GM19455 (cell line): Measurements from ENCODE around the gene TARBP1.
A peak's percentile ranks its signal among the peaks of the same experiment; 100 is the strongest.
"Not testable (repeated sequence)": the region's sequence is repeated elsewhere in the genome, so short reads cannot be mapped to it uniquely, and the experiment has no call there.

Source experiments
- ATAC-seq: cut with Tn5 transposase; IDR thresholded peaks from one replicate; pipeline ENCODE4 v1.9.1; 2021; ENCODE audit not compliant: unreplicated experiment

The TARBP1 gene

DNA sequence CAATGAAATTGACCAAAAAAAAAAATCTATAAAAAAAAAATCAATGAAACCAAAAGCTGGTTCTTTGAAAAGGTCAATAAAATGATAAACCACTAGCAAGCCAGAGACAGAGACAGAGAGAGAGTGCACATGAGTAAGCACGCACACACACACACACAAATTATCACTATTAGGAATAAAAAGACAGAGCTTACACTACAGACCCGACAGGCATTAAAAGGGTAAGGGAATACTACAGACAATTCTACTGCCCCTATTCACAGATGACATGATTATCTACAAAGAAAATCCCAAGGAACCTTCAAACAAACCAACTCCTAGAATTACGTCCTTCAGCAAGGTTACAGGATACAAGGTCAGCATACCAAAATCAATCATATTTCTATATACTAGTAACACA, 38.6 kb downstream of the TARBP1 start:
- no peak for ATAC-seq

GRCh38 chr1:234438579-234438978, 40.4 kb downstream of the TARBP1 start:
- no peak for ATAC-seq

DNA sequence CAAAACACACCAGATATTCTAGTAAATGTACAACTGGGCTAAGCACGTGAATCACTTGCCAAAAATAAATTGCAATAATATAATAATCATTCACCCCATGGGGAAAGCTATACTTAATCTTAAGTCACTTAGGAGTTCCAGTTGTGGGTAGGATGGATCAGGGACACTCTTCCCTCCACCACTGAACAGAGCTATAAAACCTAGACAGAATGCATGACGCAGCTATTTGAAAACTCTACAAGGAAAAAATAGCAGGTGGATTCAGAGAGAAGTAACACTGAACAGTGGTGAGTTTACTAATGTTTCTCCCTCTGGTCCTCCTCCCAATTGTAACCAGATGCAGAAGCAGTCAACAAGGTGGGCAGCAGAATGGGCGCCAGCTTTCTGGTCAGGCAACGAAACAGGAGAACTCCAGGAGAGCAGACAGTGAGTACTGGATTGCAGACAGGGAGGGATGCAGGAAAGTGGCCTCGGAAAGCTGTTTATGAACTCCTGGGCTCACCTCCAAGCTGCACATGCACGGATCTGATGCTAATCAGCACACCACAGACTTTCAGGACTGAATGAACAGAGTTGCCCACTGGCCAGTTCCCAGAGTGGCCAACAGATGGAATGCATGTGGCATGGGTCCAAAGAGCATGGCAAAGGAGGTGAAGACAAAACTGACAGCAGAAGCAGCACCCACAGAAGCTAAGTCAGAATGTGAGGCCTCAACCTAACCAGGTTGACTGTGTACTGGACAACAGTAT, 41.4 kb downstream of the TARBP1 start:
- ATAC-seq, result no peak

DNA sequence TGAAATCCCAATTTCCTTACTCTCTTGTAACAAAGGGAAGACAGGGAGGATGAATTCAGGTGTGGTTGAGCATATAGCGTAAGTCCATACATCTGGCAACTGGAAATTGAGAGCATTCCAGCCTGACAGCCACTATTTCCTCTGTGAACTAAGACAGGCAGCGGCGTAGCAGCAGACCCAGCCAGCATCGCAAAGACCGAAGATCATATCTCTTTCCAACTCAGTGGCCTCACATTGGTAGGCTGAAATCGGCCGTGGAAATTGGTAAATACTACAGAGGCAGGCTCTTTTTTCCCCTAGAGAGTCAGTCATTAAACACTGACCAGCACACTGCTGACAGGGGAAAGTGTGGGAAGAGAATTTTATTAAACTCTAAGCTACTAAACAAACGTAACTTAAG, 43.4 kb downstream of the TARBP1 start:
- ATAC-seq, result no peak

DNA sequence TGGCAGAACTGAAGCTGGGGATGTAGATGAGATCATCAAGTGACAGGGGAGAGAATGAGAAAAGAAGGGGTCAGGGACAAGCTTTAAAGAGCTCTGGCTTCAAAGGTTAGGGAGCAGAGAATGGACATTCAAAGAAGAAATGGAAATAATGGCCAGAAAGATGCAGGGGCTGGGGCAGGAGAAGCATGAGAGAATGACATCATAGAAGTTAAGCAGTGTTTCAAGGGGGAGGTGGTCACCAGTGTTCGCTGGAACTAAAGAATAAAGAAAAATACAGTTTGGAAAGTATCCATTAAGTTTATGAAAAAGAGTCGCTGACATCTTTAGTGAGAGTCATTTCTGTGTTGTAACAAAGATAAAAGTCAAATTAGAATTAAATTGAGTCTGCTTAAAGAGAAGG, 44.3 kb downstream of the TARBP1 start:
- no peak for ATAC-seq

- peak; percentile 64 for ATAC-seq
Observed at GRCh38 chr1:234433563-234434285, 45.3 kb downstream of the TARBP1 start.

DNA sequence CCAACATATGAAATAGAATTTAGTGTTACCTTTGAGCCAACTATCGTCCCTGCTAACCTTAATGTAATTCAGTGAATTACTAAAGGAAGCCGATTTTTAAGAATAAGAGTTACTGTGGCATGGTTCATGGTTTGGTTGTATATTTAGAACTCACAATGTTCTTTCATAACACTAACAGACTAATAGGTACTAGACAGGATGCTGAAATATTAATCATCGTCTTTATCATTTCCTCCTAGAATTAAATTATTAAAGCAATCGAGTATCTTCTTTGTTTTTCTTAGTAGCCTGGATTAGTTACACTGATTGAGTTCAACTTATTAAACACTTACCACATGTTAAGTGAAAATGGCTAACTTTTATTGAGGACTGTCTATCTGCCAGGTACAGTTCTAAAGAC, 47.7 kb downstream of the TARBP1 start:
- ATAC-seq, result no peak

GRCh38 chr1:234430691-234431090, 48.3 kb downstream of the TARBP1 start:
- no peak for ATAC-seq

- ATAC-seq, result no peak
Observed at GRCh38 chr1:234429434-234429806, 49.6 kb downstream of the TARBP1 start.

DNA sequence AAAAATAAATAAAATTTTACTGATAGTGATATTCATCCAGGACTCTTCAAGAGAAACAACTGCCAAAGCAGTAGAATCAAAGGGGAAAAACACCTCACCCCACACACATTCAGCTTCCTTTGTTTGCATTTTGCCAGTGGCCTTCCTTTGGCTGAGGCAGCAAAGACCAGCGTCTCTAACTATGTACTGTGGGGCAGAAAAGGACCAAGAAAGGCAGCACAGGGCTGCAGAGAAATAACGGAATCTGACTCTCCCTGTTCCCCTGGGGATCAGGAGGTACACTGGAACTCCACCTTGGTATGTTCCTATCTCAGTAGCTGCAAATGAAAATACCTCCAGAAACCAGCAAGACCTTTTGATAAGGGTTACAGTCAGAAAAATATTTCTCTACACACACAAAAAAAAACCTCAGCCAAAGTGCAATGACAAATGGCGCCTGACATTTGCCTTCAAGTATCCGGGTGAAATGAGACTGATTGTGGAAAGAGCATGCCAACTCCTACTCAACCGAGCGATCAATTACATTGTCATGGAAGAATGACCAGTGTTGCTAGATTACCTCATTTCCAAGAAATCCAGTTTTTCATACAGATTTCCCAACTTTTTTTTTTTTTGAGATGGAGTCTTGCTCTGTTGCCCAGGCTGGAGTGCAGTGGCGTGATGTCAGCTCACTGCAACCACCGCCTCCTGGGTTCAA, 50.9 kb downstream of the TARBP1 start:
- no peak for ATAC-seq

GRCh38 chr1:234413990-234414389, 65.0 kb downstream of the TARBP1 start:
- ATAC-seq, result no peak

DNA sequence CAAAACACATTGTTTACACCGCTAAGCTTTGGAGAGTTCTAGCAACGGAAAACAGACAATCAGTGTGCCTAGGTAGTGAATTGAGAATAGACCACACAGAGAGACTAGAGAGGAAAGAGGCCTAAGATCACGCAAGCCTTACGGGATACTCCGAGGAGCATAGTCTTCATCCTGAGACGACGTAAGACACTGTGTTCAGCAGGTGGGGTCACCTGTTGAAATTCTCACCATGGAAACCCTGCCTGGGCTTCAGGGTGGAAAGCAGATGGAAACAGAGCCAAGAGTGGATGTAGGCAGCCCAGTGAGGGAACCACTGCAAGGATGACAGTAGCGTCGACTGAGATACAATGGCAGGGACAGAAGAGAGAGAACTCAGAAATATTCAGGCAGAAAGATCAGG, 65.5 kb downstream of the TARBP1 start:
- ATAC-seq, result no peak

GRCh38 chr1:234412830-234413229, 66.1 kb downstream of the TARBP1 start:
- ATAC-seq, result no peak

DNA sequence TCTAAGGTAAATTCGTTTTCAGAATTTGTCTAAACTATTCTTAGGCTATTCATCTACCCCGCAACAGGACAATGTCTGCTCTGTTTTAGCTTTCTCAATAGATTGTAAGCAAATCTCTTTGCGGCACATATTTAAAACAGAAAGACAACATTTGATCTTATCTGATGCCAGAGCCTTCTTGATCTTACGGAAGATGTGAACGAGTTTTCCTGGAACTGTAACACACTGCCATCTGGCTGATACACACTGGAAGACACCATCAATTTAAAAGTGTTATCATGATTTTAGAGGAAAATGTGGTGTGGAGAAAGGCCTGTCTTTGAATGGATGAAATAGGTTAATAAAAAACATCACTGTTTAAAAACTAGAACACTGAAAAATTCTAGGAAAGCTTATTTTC, 69.7 kb downstream of the TARBP1 start:
- ATAC-seq, result no peak

- ATAC-seq, result no peak
Observed at GRCh38 chr1:234408757-234409156, 70.2 kb downstream of the TARBP1 start.

- no peak for ATAC-seq
Observed at GRCh38 chr1:234406871-234407270, 72.1 kb downstream of the TARBP1 start.

DNA sequence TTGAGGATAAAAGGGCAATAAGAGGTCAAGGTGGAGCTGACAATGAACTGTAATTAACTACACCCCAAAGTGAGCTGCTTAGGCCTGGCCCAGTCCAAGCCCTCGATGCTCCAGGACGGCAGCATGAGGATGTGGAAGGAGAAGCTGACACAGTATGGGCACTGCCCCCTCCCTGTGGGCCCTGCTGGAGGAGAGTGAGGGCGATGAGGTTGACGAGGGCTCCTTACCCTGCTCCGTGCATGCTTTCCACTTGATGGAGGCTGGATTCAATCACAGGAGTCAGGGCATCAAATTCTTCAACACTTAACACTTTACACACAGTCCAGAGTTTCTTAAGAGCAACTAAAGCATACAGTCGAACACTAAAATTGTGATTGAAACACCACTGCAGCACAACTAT, 73.3 kb downstream of the TARBP1 start:
- ATAC-seq, result no peak

DNA sequence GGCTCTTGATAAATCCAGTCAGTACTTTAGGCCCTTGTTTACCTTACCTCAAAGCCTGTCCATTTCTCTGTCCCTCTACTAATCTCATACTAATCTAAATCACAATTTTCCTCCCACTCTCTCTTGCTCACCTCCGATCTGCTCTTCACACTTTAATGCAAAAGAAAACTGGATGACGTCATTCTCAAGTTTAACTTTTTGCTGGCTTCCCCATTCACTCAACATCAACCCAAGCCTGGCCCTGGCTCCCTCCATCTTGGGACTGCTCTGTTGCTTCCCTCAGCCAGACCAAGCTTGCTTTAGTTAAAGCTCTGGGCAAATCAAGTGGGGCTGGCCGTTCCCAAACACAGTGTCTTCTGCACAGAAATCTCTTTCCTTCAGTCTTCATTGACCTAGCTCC, 76.0 kb downstream of the TARBP1 start:
- no peak for ATAC-seq

GRCh38 chr1:234401658-234402057, 77.3 kb downstream of the TARBP1 start:
- ATAC-seq, result no peak

DNA sequence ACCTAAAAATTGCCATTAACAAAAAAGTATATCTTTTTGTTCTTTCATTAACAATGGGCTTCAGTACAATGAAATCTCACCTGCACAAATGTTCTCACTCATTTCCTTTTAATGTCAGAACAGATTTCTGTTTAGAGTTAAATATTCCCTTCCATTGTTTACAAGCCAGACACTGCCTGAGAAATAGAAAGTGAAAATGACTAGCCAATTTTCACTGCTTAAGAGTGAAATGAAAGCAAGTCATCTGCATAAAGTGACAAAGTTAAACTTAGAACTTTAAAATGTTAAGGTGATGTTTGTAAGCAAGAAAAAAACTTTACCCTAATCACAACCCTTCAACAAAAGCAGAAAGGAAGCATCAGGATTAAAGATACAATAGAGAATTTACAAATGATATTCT, 78.2 kb downstream of the TARBP1 start:
- peak; percentile 48 for ATAC-seq

DNA sequence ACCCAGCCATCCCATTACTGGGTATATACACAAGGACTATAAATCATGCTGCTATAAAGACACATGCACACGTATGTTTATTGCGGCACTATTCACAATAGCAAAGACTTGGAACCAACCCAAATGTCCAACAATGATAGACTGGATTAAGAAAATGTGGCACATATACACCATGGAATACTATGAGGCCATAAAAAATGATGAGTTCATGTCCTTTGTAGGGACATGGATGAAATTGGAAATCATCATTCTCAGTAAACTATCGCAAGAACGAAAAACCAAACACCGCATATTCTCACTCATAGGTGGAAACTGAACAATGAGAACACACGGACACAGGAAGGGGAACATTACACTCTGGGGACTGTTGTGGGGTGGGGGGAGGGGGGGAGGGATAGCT, 79.5 kb downstream of the TARBP1 start:
- ATAC-seq, result not testable (repeated sequence)

- ATAC-seq, result peak; percentile 55
Observed at GRCh38 chr1:234398849-234399381, 80.1 kb downstream of the TARBP1 start.
